HG02678 (cell line): Measurements from ENCODE around the gene PRCP.
A peak's percentile ranks its signal among the peaks of the same experiment; 100 is the strongest.
"Not testable (repeated sequence)": the region's sequence is repeated elsewhere in the genome, so short reads cannot be mapped to it uniquely, and the experiment has no call there.

Source experiments
- ATAC-seq: cut with Tn5 transposase; IDR thresholded peaks from one replicate; pipeline ENCODE4 v1.9.1; 2021; ENCODE audit warnings: mild to moderate bottlenecking, moderate library complexity; ENCODE audit not compliant: unreplicated experiment

Gene PRCP

GRCh38 chr11:82900277-82901164 lies at the start of gene PRCP:
Gene PRCP (minus strand): TSS chr11:82900430. CDS start chr11:82900402, 28 bp downstream.
- ATAC-seq: peak; percentile 77

DNA sequence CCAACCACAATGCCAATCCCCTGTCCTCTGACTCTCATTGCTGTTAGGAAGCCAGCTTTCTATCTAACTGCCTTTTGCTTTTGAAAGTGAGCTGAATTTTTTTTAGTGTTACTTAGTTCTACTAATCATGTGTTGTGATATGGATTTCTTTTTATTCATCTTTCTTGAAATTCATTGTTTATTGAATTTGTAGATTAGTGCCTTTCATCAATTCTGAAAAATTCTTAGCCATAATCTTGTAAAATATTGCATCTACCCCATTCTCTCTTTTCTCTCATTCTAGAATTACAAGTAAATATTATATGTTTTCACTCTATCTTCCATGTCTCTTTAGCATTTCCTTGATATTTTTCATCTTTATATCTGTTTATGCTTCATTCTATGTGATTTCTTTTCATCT lies 49.1 kb upstream of the PRCP start:
- ATAC-seq: no peak

GRCh38 chr11:82945682-82946081 lies 45.5 kb upstream of the PRCP start:
- ATAC-seq: no peak

- not testable (repeated sequence) for ATAC-seq
These were observed 44.8 kb upstream of the PRCP start for GRCh38 chr11:82945041-82945440.

DNA sequence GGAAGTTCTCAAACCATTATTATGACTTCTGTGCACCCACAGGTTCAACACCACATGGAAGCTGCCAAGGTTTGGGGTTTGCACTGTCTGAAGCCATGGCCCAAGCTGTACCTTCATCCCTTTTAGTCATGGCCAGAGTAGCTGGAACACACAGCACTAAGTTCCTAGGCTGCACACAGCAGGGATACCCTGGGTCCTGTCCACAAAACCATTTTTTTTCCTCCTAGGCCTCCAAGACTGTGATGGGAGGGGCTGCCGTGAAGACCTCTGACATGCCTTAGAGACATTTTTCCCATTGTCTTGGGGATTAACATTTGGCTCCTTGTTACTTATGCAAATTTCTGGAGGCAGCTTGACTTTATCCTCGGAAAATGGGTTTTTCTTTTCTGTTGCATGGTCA lies 44.0 kb upstream of the PRCP start:
- no peak for ATAC-seq

- ATAC-seq: not testable (repeated sequence)
These were observed 43.2 kb upstream of the PRCP start for GRCh38 chr11:82943430-82943829.

GRCh38 chr11:82942376-82942775 lies 42.1 kb upstream of the PRCP start:
- ATAC-seq: no peak

GRCh38 chr11:82939456-82939855 lies 39.2 kb upstream of the PRCP start:
- ATAC-seq: no peak

DNA sequence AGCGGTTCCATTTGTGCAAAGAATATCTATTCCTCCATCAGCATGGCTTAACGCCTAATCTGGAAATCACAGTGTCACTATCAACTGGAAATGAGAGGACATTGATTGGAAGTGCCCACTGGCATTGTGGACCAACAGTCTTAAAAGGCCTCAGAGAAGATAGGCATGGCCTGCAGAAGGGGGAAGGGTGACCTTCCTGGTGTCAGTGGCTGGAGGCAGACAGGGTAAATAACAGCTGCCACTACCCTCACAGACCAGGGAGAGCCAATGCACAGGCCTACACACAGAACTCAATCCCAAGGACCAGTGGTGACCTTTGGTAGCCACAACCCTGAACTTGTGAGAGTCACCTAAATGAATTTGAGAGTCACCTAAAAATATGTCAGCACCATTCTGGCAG lies 37.3 kb upstream of the PRCP start:
- ATAC-seq: no peak

DNA sequence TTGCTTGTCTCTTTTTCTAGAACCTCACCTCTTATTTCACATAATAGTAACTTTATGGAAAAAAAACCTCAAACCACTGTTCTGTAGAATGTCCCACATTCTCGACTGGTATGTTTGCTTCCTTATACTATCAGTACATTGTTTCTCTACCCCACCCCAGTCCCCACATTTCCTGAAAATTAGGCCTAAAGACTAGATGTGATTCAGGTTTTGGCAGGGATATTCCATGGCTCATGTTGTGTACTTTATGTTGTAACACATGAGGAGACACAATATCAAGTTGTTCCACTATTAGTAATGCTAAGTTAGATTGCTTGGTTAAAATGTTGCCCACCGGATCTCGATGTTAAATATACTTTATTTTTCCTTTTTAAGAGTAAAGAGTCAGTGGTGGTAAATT lies 36.0 kb upstream of the PRCP start:
- no peak for ATAC-seq

DNA sequence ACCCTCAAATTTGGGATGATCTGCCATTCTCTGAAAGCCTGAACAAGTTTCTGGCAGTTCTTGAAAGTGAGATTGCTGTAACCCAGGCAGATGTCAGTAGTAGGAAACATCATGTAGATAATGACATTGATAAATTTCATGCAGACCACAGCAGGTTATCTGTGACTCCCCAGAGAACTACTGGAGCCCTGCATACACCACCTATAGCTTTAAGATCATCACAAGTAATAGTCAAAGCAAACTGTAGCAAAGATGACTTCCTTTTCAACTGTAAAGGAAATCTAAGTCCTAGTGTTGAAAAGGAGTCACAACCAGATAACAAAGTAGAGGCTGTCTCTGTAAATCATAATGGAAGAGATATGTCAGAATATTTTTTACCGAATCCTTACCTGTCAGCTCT lies 32.3 kb upstream of the PRCP start:
- no peak for ATAC-seq

DNA sequence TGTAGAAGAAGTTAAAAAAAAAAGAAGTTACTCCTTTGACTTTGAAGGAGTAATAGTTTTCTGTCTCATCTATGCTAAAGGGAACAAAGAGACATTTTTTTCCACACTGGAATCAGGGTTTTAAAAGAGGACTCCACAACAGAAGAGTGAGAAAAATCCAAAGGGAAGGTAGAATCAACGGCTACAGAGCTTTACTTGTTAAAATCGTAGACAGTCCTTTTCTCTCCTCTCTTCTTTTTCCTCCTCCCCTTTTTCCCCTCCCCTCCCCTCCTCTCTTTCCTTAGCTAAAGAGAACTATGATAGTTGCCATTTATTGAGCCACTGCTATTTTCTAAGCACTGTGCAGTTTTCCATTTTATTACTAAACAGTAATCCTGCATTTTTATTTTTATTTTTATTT lies 30.5 kb upstream of the PRCP start:
- ATAC-seq: no peak

DNA sequence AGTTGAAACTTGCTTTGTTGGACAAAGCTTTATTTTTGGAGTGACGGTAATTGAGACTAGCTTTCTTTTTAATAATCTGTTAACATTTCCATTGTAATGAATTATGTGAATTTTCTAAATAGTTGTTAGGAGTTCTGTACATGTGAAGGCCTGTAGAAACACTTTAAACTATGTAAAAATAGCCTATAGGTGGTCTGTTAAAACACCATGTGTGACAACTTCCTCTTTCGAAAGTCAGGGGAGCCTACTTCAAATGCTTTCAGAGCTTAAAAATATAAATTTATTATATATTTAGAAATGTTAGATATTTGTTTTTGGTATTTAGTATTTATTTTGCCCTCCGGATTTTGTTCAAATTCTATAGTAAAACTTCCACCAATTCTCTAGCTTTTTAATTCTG lies 30.0 kb upstream of the PRCP start:
- ATAC-seq: no peak

- no peak for ATAC-seq
These were observed 28.9 kb upstream of the PRCP start for GRCh38 chr11:82929121-82929520.

DNA sequence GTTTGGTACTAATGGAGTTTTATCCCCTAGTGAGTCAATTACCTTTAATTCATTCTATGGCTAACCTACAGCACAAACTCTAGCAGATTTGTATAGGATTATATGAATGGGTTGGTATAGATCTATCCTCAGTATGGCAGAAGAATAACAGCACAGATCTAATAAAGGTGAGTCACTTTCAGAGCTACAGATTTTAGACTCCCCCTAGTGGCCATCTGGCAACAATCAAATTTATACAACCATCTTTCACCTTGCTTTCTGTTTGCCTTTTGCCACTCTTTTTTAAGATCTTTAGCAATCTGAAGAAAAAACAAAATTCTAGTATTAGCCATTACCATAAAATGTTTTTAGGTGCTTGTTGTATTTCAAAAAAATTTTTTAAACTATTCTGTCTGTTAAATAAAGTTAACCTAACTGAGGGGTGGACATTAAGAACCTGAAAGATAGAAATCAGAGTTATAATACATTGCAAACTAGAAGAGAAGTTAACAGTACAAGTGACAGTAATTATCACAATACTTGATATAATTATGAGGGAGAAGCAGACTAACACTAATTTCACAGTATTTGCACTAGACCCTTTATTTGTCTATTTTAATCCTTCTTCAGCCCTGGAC lies 27.1 kb upstream of the PRCP start:
- ATAC-seq: peak; percentile 62

DNA sequence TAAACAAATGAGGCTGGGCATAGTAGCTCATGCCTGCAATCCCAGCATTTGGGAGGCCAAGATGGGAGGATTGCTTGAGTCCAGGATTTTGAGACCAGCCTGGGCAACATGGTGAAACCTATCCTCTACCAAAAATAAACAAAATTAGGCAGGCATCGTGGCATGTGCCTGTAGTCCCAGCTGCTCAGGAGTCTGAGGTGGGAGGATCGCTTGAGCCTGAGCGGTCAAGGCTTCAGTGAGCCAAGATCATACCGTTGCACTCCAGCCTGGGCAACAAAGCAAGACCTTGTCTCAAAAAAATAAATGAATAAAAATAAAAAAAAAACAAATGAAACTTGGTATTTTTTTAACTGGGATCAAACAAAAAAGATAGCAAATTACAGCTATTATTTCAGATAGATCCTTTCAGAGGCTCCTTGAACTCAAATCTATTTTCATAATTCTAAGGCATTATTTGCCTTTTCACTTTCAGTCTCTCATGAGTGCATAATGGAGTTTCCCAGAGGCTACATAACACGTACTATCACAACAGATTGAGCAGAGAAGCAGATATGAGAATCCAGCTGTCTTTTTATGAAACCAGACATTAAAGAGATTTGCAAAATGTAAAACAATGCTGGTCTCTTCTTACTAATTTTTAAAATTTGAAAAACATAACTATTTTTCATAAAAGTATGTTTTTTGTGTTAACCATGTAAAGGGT lies 24.4 kb upstream of the PRCP start:
- ATAC-seq: no peak

- not testable (repeated sequence) for ATAC-seq
These were observed 22.4 kb upstream of the PRCP start for GRCh38 chr11:82922396-82923173.

GRCh38 chr11:82920227-82920626 lies 20.0 kb upstream of the PRCP start:
- ATAC-seq: not testable (repeated sequence)

DNA sequence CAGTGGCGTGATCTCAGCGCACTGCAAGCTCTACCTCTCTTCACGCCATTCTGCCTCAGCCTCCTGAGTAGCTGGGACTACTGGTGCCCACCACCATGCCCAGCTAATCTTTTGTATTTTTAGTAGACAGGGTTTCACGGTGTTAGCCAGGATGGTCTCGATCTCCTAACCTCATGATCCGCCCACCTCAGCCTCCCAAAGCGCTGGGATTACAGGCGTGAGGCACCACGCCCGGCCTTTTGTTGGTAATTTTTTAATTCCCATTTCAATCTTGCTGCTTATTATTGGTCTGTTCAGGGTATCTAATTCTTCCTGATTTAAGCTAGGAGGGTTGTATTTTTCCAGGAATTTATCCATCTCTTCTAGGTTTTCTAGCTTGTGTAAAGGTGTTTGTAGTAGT lies 19.6 kb upstream of the PRCP start:
- not testable (repeated sequence) for ATAC-seq

DNA sequence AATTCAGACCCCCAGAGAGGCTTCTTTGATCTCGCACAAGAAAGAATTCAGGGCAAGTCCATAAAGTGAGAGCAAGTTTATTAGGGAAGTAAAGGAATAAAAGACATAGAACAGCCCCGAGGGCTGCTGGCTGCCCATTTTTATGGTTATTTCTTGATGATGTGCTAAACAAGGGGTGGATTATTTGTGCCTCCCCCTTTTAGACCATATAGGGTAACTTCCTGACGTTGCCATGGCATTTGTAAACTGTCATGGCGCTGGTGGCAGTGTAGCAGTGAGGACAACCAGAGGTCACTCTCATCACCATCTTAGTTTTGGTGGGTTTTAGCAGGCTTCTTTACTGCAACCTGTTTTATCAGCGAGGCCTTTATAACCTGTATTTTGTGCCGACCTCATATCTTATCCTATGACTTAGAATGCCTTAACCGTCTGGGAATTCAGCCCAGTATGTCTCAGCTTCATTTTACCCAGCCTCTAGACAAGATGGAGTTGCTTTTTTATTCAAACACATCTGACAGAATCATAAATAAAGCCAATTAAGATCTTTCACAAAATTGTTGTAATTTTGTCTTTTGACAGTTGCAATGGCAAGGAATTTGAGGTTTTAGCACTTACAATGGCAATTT lies 8.9 kb upstream of the PRCP start:
- ATAC-seq: no peak

DNA sequence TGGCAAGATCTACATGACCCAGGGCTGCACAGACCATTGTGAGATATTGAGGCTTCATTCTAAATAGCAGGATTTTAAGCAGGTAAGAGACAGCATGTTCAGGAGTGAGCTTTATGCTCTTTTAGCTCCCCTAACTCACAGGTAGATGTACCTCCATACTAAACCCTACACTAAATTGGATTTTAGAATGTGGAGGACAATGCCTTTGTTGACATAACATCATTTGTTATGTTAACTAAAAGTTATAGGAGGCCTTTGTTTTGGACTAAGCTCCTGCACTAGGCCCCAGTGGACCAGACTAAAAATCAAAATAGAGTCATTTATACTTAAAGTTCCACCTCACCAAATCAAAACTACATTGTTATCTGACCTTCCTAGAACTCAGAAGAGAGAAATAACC lies 8.1 kb upstream of the PRCP start:
- no peak for ATAC-seq
